ENCODE data around the gene DGKH. TPM values are rescaled to one million over a fixed set of nuclear protein-coding genes. Genes with fewer than 3 reads are reported as not detected.

Gene DGKH
- total and polyA plus RNA-seq, 9 of the 15 experiments (the other 6 are each of a cell fraction or from before 2014, with no cell fraction given), result 0.38 to 4.4 (median 3.1) TPM

GRCh38 chr13:42274386-42275097, 226.1 kb downstream of the DGKH start (continued):
- TF ChIP-seq, protein P1, sequence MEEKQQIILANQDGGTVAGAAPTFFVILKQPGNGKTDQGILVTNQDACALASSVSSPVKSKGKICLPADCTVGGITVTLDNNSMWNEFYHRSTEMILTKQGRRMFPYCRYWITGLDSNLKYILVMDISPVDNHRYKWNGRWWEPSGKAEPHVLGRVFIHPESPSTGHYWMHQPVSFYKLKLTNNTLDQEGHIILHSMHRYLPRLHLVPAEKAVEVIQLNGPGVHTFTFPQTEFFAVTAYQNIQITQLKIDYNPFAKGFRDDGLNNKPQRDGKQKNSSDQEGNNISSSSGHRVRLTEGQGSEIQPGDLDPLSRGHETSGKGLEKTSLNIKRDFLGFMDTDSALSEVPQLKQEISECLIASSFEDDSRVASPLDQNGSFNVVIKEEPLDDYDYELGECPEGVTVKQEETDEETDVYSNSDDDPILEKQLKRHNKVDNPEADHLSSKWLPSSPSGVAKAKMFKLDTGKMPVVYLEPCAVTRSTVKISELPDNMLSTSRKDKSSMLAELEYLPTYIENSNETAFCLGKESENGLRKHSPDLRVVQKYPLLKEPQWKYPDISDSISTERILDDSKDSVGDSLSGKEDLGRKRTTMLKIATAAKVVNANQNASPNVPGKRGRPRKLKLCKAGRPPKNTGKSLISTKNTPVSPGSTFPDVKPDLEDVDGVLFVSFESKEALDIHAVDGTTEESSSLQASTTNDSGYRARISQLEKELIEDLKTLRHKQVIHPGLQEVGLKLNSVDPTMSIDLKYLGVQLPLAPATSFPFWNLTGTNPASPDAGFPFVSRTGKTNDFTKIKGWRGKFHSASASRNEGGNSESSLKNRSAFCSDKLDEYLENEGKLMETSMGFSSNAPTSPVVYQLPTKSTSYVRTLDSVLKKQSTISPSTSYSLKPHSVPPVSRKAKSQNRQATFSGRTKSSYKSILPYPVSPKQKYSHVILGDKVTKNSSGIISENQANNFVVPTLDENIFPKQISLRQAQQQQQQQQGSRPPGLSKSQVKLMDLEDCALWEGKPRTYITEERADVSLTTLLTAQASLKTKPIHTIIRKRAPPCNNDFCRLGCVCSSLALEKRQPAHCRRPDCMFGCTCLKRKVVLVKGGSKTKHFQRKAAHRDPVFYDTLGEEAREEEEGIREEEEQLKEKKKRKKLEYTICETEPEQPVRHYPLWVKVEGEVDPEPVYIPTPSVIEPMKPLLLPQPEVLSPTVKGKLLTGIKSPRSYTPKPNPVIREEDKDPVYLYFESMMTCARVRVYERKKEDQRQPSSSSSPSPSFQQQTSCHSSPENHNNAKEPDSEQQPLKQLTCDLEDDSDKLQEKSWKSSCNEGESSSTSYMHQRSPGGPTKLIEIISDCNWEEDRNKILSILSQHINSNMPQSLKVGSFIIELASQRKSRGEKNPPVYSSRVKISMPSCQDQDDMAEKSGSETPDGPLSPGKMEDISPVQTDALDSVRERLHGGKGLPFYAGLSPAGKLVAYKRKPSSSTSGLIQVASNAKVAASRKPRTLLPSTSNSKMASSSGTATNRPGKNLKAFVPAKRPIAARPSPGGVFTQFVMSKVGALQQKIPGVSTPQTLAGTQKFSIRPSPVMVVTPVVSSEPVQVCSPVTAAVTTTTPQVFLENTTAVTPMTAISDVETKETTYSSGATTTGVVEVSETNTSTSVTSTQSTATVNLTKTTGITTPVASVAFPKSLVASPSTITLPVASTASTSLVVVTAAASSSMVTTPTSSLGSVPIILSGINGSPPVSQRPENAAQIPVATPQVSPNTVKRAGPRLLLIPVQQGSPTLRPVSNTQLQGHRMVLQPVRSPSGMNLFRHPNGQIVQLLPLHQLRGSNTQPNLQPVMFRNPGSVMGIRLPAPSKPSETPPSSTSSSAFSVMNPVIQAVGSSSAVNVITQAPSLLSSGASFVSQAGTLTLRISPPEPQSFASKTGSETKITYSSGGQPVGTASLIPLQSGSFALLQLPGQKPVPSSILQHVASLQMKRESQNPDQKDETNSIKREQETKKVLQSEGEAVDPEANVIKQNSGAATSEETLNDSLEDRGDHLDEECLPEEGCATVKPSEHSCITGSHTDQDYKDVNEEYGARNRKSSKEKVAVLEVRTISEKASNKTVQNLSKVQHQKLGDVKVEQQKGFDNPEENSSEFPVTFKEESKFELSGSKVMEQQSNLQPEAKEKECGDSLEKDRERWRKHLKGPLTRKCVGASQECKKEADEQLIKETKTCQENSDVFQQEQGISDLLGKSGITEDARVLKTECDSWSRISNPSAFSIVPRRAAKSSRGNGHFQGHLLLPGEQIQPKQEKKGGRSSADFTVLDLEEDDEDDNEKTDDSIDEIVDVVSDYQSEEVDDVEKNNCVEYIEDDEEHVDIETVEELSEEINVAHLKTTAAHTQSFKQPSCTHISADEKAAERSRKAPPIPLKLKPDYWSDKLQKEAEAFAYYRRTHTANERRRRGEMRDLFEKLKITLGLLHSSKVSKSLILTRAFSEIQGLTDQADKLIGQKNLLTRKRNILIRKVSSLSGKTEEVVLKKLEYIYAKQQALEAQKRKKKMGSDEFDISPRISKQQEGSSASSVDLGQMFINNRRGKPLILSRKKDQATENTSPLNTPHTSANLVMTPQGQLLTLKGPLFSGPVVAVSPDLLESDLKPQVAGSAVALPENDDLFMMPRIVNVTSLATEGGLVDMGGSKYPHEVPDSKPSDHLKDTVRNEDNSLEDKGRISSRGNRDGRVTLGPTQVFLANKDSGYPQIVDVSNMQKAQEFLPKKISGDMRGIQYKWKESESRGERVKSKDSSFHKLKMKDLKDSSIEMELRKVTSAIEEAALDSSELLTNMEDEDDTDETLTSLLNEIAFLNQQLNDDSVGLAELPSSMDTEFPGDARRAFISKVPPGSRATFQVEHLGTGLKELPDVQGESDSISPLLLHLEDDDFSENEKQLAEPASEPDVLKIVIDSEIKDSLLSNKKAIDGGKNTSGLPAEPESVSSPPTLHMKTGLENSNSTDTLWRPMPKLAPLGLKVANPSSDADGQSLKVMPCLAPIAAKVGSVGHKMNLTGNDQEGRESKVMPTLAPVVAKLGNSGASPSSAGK (IDR thresholded peaks at IDR 0.05), result peak; percentile 61
- no peak for TF ChIP-seq KDM1A (IDR thresholded peaks at IDR 0.05)
- no peak for TF ChIP-seq U2AF1 (optimal IDR thresholded peaks at IDR 0.05; ENCODE audit: low read depth, low read length)
- TF ChIP-seq SNRNP70 (optimal IDR thresholded peaks at IDR 0.05; ENCODE audit: low read depth, low read length), result no peak
- TF ChIP-seq RNF2 (IDR thresholded peaks at IDR 0.05), result no peak
- TF ChIP-seq, protein P2, sequence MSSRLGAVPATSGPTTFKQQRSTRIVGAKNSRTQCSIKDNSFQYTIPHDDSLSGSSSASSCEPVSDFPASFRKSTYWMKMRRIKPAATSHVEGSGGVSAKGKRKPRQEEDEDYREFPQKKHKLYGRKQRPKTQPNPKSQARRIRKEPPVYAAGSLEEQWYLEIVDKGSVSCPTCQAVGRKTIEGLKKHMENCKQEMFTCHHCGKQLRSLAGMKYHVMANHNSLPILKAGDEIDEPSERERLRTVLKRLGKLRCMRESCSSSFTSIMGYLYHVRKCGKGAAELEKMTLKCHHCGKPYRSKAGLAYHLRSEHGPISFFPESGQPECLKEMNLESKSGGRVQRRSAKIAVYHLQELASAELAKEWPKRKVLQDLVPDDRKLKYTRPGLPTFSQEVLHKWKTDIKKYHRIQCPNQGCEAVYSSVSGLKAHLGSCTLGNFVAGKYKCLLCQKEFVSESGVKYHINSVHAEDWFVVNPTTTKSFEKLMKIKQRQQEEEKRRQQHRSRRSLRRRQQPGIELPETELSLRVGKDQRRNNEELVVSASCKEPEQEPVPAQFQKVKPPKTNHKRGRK (tag; IDR thresholded peaks at IDR 0.05), result no peak
- TF ChIP-seq ZNF143 (CRISPR knock-in tag; IDR thresholded peaks at IDR 0.05), result no peak
- TF ChIP-seq IRF1 (CRISPR knock-in tag; IDR thresholded peaks at IDR 0.05; ENCODE audit: borderline replicate concordance), result no peak
- 0 out of 2 replicates have a peak, but pooled peaks have one; percentile 18 for TF ChIP-seq RBFOX2 (IDR thresholded peaks at IDR 0.05; ENCODE audit: low read depth, low read length)
- TF ChIP-seq, protein P3, sequence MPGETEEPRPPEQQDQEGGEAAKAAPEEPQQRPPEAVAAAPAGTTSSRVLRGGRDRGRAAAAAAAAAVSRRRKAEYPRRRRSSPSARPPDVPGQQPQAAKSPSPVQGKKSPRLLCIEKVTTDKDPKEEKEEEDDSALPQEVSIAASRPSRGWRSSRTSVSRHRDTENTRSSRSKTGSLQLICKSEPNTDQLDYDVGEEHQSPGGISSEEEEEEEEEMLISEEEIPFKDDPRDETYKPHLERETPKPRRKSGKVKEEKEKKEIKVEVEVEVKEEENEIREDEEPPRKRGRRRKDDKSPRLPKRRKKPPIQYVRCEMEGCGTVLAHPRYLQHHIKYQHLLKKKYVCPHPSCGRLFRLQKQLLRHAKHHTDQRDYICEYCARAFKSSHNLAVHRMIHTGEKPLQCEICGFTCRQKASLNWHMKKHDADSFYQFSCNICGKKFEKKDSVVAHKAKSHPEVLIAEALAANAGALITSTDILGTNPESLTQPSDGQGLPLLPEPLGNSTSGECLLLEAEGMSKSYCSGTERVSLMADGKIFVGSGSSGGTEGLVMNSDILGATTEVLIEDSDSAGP (CRISPR knock-in tag; IDR thresholded peaks at IDR 0.05), result no peak
- TF ChIP-seq TBP (optimal IDR thresholded peaks at IDR 0.05; ENCODE audit: low read depth, low read length), result no peak
- no peak for TF ChIP-seq ZFP1 (CRISPR knock-in tag; IDR thresholded peaks at IDR 0.05)

Measured in K562 (cell line).